Neural progenitor cell (in vitro differentiated cells): ENCODE measurements around the gene LSM3.

Experiments
- EZH2 ChIP-seq: fragments of 200-600 bp; sonication (generic); IDR thresholded peaks from 2 replicates; pipeline ENCODE4 v1.6.1; 2017; ENCODE audit warnings: antibody characterized with exemption, mild to moderate bottlenecking, moderate library complexity
- EZH2phosphoT487 ChIP-seq: fragments of 200-600 bp; sonication (generic); IDR thresholded peaks from 2 replicates; pipeline ENCODE4 v1.6.1; 2017; ENCODE audit warnings: antibody characterized with exemption

- TF ChIP-seq EZH2 (no peak), EZH2phosphoT487 (no peak)
These were observed 47.5 kb upstream of the LSM3 start for GRCh38 chr3:14131134-14131533.
